ENCODE results near the gene CLVS2.

CLVS2 gene

GRCh38 chr6:123094795-123095194 is 98.8 kb downstream of the CLVS2 start:
- H3K27me3 ChIP-seq (ENCODE audit: control insufficient read depth, insufficient read depth, low read length) = no peaks in the 10 kb centered on the region
- H3K36me3 ChIP-seq (ENCODE audit: control insufficient read depth, insufficient read depth, low read length) = no peaks in the 10 kb centered on the region
- no peak overlapping the region for H3K9ac ChIP-seq (ENCODE audit: low read length)
- no peak overlapping the region for H3K4me3 ChIP-seq (ENCODE audit: low read length)
- H3K27ac ChIP-seq (ENCODE audit: low read depth, low read length) = no peak overlapping the region
- H3K4me1 ChIP-seq (ENCODE audit: control insufficient read depth, insufficient read depth, low read length) = no peaks in the 10 kb centered on the region

GRCh38 chr6:123105561-123105960 is 109.5 kb downstream of the CLVS2 start:
- Histone ChIP-seq H3K27ac (ENCODE audit: low read depth, low read length) (no peak overlapping the region), H3K27me3 (ENCODE audit: control insufficient read depth, insufficient read depth, low read length) (no peaks in the 10 kb centered on the region), H3K4me3 (ENCODE audit: low read length) (no peak overlapping the region), H3K9ac (ENCODE audit: low read length) (no peak overlapping the region), H3K4me1 (ENCODE audit: control insufficient read depth, insufficient read depth, low read length) (no peaks in the 10 kb centered on the region), H3K36me3 (ENCODE audit: control insufficient read depth, insufficient read depth, low read length) (no peaks in the 10 kb centered on the region)

- Histone ChIP-seq H3K27ac (ENCODE audit: low read depth, low read length) (no peak overlapping the region), H3K4me1 (ENCODE audit: control insufficient read depth, insufficient read depth, low read length) (no peaks in the 10 kb centered on the region), H3K36me3 (ENCODE audit: control insufficient read depth, insufficient read depth, low read length) (no peaks in the 10 kb centered on the region), H3K4me3 (ENCODE audit: low read length) (no peak overlapping the region), H3K27me3 (ENCODE audit: control insufficient read depth, insufficient read depth, low read length) (no peaks in the 10 kb centered on the region), H3K9ac (ENCODE audit: low read length) (no peak overlapping the region)
Measured at GRCh38 chr6:123116370-123116769, 120.3 kb downstream of the CLVS2 start.

- H3K36me3 ChIP-seq (ENCODE audit: control insufficient read depth, insufficient read depth, low read length) = no peaks in the 10 kb centered on the region
- H3K27ac ChIP-seq (ENCODE audit: low read depth, low read length) = no peak overlapping the region
- no peak overlapping the region for H3K9ac ChIP-seq (ENCODE audit: low read length)
- H3K27me3 ChIP-seq (ENCODE audit: control insufficient read depth, insufficient read depth, low read length) = no peaks in the 10 kb centered on the region
- no peak overlapping the region for H3K4me3 ChIP-seq (ENCODE audit: low read length)
- H3K4me1 ChIP-seq (ENCODE audit: control insufficient read depth, insufficient read depth, low read length) = no peaks in the 10 kb centered on the region
Measured at GRCh38 chr6:123117145-123117908, 121.3 kb downstream of the CLVS2 start.

- no peak overlapping the region for H3K9ac ChIP-seq (ENCODE audit: low read length)
- H3K27me3 ChIP-seq (ENCODE audit: control insufficient read depth, insufficient read depth, low read length) = no peaks in the 10 kb centered on the region
- H3K27ac ChIP-seq (ENCODE audit: low read depth, low read length) = no peak overlapping the region
- no peak overlapping the region for H3K4me3 ChIP-seq (ENCODE audit: low read length)
- H3K36me3 ChIP-seq (ENCODE audit: control insufficient read depth, insufficient read depth, low read length) = no peaks in the 10 kb centered on the region
- H3K4me1 ChIP-seq (ENCODE audit: control insufficient read depth, insufficient read depth, low read length) = no peaks in the 10 kb centered on the region
Measured at GRCh38 chr6:123118811-123119210, 122.8 kb downstream of the CLVS2 start.
